ENCODE results near the gene ITCH.

DNA sequence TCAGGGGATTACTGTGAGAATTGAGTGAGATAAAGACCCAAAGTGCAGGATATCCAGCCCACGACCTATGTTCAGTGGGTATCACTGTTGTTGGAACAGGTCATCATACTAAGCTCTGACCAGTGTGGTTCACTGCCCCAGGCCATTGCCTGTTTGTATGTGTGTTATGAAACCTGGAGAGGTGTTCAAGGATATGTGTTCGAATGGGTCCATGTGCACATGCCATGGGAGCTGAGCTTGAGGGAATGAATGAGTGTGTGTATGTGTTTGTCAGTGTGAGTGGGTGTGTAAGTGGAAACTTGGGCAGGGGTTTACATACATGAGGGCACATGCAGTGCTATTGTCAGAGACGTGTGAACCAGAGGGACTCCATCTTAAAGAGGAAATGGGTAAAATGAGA is 42.2 kb upstream of the ITCH start:
- TF ChIP-seq, protein P1, sequence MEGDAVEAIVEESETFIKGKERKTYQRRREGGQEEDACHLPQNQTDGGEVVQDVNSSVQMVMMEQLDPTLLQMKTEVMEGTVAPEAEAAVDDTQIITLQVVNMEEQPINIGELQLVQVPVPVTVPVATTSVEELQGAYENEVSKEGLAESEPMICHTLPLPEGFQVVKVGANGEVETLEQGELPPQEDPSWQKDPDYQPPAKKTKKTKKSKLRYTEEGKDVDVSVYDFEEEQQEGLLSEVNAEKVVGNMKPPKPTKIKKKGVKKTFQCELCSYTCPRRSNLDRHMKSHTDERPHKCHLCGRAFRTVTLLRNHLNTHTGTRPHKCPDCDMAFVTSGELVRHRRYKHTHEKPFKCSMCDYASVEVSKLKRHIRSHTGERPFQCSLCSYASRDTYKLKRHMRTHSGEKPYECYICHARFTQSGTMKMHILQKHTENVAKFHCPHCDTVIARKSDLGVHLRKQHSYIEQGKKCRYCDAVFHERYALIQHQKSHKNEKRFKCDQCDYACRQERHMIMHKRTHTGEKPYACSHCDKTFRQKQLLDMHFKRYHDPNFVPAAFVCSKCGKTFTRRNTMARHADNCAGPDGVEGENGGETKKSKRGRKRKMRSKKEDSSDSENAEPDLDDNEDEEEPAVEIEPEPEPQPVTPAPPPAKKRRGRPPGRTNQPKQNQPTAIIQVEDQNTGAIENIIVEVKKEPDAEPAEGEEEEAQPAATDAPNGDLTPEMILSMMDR (IDR thresholded peaks at IDR 0.05; ENCODE audit: insufficient read depth, low read length, poor library complexity, severe bottlenecking) = no peak
- no peak for TF ChIP-seq EZH2phosphoT487 (conservative IDR thresholded peaks at IDR 0.05; ENCODE audit: low read length)
